Measurements from ENCODE around the gene ANAPC13.

- TF ChIP-seq CTCF (IDR thresholded peaks at IDR 0.05 in 8 of 11, conservative IDR thresholded peaks at IDR 0.05 in 3 of 11) (no peak), POLR2A (IDR thresholded peaks at IDR 0.05) (no peak)
Measured at GRCh38 chr3:134526319-134526718, 40.5 kb upstream of the ANAPC13 start.
